ACC112 (cell line): ENCODE data around the gene LDHAL6A.

Source experiments
- H2AFZ ChIP-seq: fragments of 200-600 bp; sonication (generic); one replicate; pipeline ENCODE4 v1.6.0; 2017; ENCODE audit warnings: antibody characterized with exemption, low read length; ENCODE audit not compliant: unreplicated experiment
- H3K27ac ChIP-seq: fragments of 200-600 bp; sonication (generic); 2 replicates; pipeline ENCODE4 v1.5.1; 2014; ENCODE audit warnings: low read depth, mild to moderate bottlenecking, antibody characterized with exemption, low read length, moderate library complexity
- H3K27me3 ChIP-seq: fragments of 200-600 bp; sonication (generic); 2 replicates; pipeline ENCODE4 v1.6.1; 2014; ENCODE audit warnings: mild to moderate bottlenecking, antibody characterized with exemption, low read length, moderate library complexity, mixed read lengths; ENCODE audit not compliant: insufficient read depth
- H3K36me3 ChIP-seq: fragments of 200-600 bp; sonication (generic); 2 replicates; pipeline ENCODE4 v1.6.1; 2016; ENCODE audit warnings: mild to moderate bottlenecking, antibody characterized with exemption, low read length, moderate library complexity, mixed read lengths; ENCODE audit not compliant: insufficient read depth
- H3K4me1 ChIP-seq: fragments of 200-600 bp; sonication (generic); one replicate; pipeline ENCODE4 v1.6.1; 2016; ENCODE audit warnings: low read length, mixed read lengths; ENCODE audit not compliant: insufficient read depth, unreplicated experiment, control insufficient read depth
- H3K4me3 ChIP-seq: fragments of 200-600 bp; sonication (generic); 2 replicates; pipeline ENCODE4 v1.5.1; 2014; ENCODE audit warnings: mild to moderate bottlenecking, low read depth, low read length
- H3K79me2 ChIP-seq: fragments of 200-600 bp; sonication (generic); one replicate; pipeline ENCODE4 v1.6.0; 2016; ENCODE audit warnings: low read length; ENCODE audit not compliant: control insufficient read depth, unreplicated experiment, insufficient read depth

The LDHAL6A gene

GRCh38 chr11:18490319-18490718 lies 34.7 kb downstream of the LDHAL6A start:
- no peak overlapping the region for H2AFZ ChIP-seq
- no peaks in the 10 kb centered on the region for H3K79me2 ChIP-seq
- no peak overlapping the region for H3K4me3 ChIP-seq
- H3K27ac ChIP-seq: no peak overlapping the region
- H3K4me1 ChIP-seq: peaks cover 2% of the 10 kb centered on the region
- no peaks in the 10 kb centered on the region for H3K27me3 ChIP-seq
- H3K36me3 ChIP-seq: peaks cover 18% of the 10 kb centered on the region

DNA sequence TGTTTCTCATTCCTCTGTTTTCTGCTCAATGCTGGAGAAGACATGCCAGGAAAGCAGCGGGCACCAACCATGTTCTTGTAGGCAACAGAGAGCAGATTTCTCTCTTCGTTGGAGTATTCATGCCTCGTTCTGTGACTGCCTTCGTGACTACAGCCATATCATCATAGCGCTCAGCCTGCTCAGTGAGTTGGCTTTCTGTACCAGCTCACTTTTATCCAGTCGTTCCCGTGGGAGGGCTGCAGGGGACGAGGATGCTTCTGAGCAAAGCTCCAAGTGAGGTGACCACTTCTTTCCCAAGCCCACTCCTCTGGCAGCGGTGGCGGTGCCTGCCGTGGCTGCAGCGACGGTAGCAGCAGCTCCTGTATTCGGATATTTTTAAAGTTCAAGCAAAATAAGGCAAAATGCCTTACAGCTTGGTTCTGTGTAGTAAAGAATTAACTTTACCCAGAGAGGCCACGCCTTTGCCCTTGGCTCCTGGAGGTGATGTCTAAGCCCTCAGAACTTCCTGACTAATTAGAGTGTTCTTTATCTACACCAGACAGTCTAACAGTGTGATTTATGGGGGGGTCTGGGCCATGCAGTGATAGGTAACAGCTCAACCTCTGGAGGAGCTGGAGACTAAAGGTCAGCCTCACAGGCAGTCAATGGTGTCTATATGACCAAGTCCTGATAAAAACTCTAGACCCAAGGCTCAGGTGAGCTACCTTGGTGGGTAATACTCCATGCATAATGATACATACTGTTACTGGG lies 35.3 kb downstream of the LDHAL6A start:
- Histone ChIP-seq H3K36me3 (peaks cover 18% of the 10 kb centered on the region), H2AFZ (no peak overlapping the region)

DNA sequence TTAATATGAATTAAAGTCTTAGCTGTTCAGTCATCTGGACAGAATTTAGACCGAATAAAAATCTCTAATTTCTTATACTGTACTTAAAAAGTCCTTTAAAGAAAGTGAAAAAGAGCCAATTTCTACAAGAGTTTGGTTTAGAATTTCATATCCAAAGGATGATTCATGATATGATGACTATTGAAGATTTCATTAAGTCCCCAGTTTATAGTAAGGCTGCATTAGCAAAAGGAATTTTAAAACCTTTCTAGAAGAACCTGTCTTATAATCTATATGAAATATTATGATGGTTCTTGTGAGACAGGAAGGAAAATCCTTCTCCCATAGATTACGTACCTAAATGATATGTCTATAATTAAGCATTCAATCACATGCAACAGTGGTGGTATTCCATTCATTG lies 36.3 kb downstream of the LDHAL6A start:
- no peak overlapping the region for H3K27ac ChIP-seq
- peaks cover 2% of the 10 kb centered on the region for H3K4me1 ChIP-seq
- H3K27me3 ChIP-seq: no peaks in the 10 kb centered on the region
- no peak overlapping the region for H2AFZ ChIP-seq
- H3K4me3 ChIP-seq: no peak overlapping the region
- peaks cover 18% of the 10 kb centered on the region for H3K36me3 ChIP-seq
- H3K79me2 ChIP-seq: no peaks in the 10 kb centered on the region

More for the DNA sequence above, 35.3 kb downstream of the LDHAL6A start:
- Histone ChIP-seq H3K4me1 (peaks cover 2% of the 10 kb centered on the region), H3K27ac (no peak overlapping the region), H3K79me2 (no peaks in the 10 kb centered on the region), H3K27me3 (no peaks in the 10 kb centered on the region), H3K4me3 (no peak overlapping the region)

- H3K4me3 ChIP-seq: no peak overlapping the region
- peaks cover 2% of the 10 kb centered on the region for H3K4me1 ChIP-seq
- no peak overlapping the region for H2AFZ ChIP-seq
- no peaks in the 10 kb centered on the region for H3K79me2 ChIP-seq
- no peak overlapping the region for H3K27ac ChIP-seq
- H3K36me3 ChIP-seq: peaks cover 12% of the 10 kb centered on the region; the same call in 1 of the 2 replicates
- H3K27me3 ChIP-seq: no peaks in the 10 kb centered on the region
Observed at GRCh38 chr11:18492888-18493287, 37.2 kb downstream of the LDHAL6A start.

- H3K27me3 ChIP-seq: no peaks in the 10 kb centered on the region
- H3K79me2 ChIP-seq: no peaks in the 10 kb centered on the region
- H3K4me1 ChIP-seq: peaks cover 2% of the 10 kb centered on the region
- no peak overlapping the region for H3K4me3 ChIP-seq
- H2AFZ ChIP-seq: no peak overlapping the region
- H3K36me3 ChIP-seq: peaks cover 12% of the 10 kb centered on the region; the same call in 1 of the 2 replicates
- H3K27ac ChIP-seq: no peak overlapping the region
Observed at GRCh38 chr11:18493310-18493709, 37.7 kb downstream of the LDHAL6A start.

DNA sequence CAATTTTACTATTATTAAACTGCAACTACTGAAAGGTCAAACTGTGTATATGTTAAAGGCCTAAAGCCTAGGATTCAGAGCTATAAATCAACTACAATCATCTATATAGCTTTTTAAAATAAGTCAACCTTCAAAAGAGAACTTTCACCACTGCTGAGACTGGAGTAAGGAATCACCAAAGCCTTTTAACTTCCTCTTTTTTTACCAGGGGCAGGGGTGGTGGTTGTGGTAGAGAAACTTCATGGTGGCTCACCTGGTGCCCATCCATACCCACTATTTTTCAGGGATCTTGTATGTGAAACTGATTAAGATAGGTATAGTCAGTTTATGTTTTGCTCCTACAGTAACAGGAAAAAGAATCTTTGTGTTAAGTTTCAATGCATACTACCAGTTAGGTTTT lies 39.6 kb downstream of the LDHAL6A start:
- Histone ChIP-seq H3K27ac (no peak overlapping the region), H3K36me3 (peaks cover 21% of the 10 kb centered on the region), H3K79me2 (no peaks in the 10 kb centered on the region), H3K4me3 (no peak overlapping the region), H2AFZ (no peak overlapping the region), H3K4me1 (peaks cover 2% of the 10 kb centered on the region), H3K27me3 (no peaks in the 10 kb centered on the region)

DNA sequence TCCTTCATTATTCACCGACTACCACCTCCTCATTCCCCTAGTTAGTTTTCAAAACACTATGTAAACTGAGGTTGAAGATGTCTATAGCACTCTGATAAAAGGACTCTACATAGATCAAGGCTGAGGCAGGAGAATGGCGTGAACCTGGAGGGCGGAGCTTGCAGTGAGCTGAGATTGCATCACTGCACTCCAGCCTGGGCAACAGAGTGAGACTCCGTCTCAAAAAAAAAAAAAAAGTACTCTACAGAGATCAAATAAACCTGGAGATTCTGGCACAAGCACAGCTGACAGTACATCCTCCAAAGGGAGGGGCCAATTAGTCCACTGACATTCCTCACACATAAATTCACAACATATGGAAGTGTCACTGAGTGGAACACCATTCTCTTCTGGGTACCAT lies 40.0 kb downstream of the LDHAL6A start:
- no peak overlapping the region for H2AFZ ChIP-seq
- no peak overlapping the region for H3K27ac ChIP-seq
- H3K36me3 ChIP-seq: peaks cover 21% of the 10 kb centered on the region
- no peaks in the 10 kb centered on the region for H3K27me3 ChIP-seq
- peaks cover 2% of the 10 kb centered on the region for H3K4me1 ChIP-seq
- H3K4me3 ChIP-seq: no peak overlapping the region
- no peaks in the 10 kb centered on the region for H3K79me2 ChIP-seq

GRCh38 chr11:18498039-18498438 lies 42.4 kb downstream of the LDHAL6A start:
- Histone ChIP-seq H3K79me2 (no peaks in the 10 kb centered on the region), H3K27me3 (no peaks in the 10 kb centered on the region), H2AFZ (no peak overlapping the region), H3K4me1 (no peaks in the 10 kb centered on the region), H3K36me3 (peaks cover 41% of the 10 kb centered on the region), H3K4me3 (no peak overlapping the region), H3K27ac (no peak overlapping the region)

DNA sequence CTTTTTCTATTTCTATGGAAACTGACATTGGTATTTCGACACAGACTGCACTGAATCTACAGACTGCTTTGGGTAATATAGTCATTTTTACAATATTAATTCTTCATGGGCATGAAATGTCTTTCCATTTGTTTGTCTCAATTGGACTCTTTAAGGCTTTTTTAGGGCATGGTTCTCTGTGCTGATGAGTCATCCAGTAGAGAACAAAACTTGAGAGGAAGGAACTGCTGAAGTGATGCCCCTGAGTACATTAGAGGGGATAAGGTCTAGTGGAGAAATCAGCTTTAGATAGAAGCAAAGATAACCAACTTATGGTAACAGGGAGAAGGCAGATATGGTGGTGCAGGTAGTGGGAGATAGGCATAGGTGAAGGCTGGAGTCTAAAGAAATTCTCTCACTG lies 46.0 kb downstream of the LDHAL6A start:
- H3K79me2 ChIP-seq: no peaks in the 10 kb centered on the region
- no peak overlapping the region for H3K4me3 ChIP-seq
- H3K27me3 ChIP-seq: no peaks in the 10 kb centered on the region
- H3K4me1 ChIP-seq: no peaks in the 10 kb centered on the region
- H3K27ac ChIP-seq: no peak overlapping the region
- no peak overlapping the region for H2AFZ ChIP-seq
- H3K36me3 ChIP-seq: peaks cover 34% of the 10 kb centered on the region

GRCh38 chr11:18502352-18502751 lies 46.7 kb downstream of the LDHAL6A start:
- Histone ChIP-seq H3K27me3 (no peaks in the 10 kb centered on the region), H3K4me3 (no peak overlapping the region), H3K79me2 (no peaks in the 10 kb centered on the region), H3K27ac (no peak overlapping the region), H3K4me1 (no peaks in the 10 kb centered on the region), H3K36me3 (peaks cover 37% of the 10 kb centered on the region), H2AFZ (no peak overlapping the region)

DNA sequence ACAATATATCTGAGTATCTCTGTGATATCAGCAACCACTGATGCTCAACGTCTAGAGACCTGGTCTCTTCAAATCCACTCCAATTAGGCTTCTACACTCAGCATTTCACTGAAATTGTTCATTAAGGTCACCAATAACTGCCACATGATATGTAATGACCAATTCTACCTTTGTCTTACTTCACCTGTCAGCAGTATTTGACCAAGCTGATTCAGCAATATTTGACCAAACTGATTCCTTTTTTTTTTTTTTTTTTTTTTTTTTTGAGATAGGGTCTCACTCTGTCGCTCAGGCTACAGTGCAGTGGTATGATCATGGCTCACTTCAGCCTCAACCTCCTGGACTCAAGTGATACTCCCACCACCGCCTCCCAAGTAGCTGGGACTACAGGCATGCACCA lies 65.5 kb downstream of the LDHAL6A start:
- no peak overlapping the region for H3K27ac ChIP-seq
- H2AFZ ChIP-seq: no peak overlapping the region
- H3K79me2 ChIP-seq: peaks cover 34% of the 10 kb centered on the region
- no peaks in the 10 kb centered on the region for H3K36me3 ChIP-seq
- H3K4me3 ChIP-seq: no peak overlapping the region
- H3K27me3 ChIP-seq: no peaks in the 10 kb centered on the region
- H3K4me1 ChIP-seq: peaks cover 3% of the 10 kb centered on the region
